Parathyroid adenoma (tissue), 2 donors: Measurements from ENCODE around the gene SAYSD1.

Source experiments
- H2AFZ ChIP-seq: fragments of 300-600 bp; sonication (generic); one replicate; pipeline ENCODE4 v1.7.0; 2017; ENCODE audit warnings: antibody characterized with exemption, mild to moderate bottlenecking
- H3K27ac ChIP-seq: fragments of 300-600 bp; sonication (generic); one replicate; pipeline ENCODE4 v1.7.0; 2017
- H3K27me3 ChIP-seq: fragments of 300-600 bp; sonication (generic); one replicate; pipeline ENCODE4 v1.7.0; 2017; ENCODE audit warnings: low read length; ENCODE audit not compliant: control insufficient read depth, insufficient read depth
- H3K36me3 ChIP-seq: fragments of 300-600 bp; sonication (generic); one replicate; pipeline ENCODE4 v1.7.0; 2017; ENCODE audit warnings: low read length; ENCODE audit not compliant: control insufficient read depth, insufficient read depth
- H3K4me1 ChIP-seq: fragments of 300-600 bp; sonication (generic); one replicate; pipeline ENCODE4 v1.7.0; 2017; ENCODE audit warnings: control low read depth
- H3K4me2 ChIP-seq: fragments of 300-600 bp; sonication (generic); one replicate; pipeline ENCODE4 v1.7.0; 2017; ENCODE audit warnings: low read length
- H3K4me3 ChIP-seq: fragments of 300-600 bp; sonication (generic); one replicate; pipeline ENCODE4 v1.7.0; 2017; ENCODE audit warnings: low read depth, low read length
- H3K79me2 ChIP-seq: fragments of 300-600 bp; sonication (generic); one replicate; pipeline ENCODE4 v1.7.0; 2017; ENCODE audit warnings: control low read depth
- H3K9ac ChIP-seq: fragments of 300-600 bp; sonication (generic); one replicate; pipeline ENCODE4 v1.7.0; 2017; ENCODE audit warnings: mild to moderate bottlenecking
- H3K9me3 ChIP-seq: fragments of 300-600 bp; sonication (generic); one replicate; pipeline ENCODE4 v1.7.0; 2017; ENCODE audit warnings: low read length; ENCODE audit not compliant: control insufficient read depth
- TF ChIP-seq, protein P1 (sequence below): fragments of 300-600 bp; sonication (generic); IDR thresholded peaks from one replicate; pipeline ENCODE4 v1.7.0; 2017; ENCODE audit warnings: antibody characterized with exemption, mild to moderate bottlenecking
- donor health status: primary hyperparathyroidism.

Gene SAYSD1

DNA sequence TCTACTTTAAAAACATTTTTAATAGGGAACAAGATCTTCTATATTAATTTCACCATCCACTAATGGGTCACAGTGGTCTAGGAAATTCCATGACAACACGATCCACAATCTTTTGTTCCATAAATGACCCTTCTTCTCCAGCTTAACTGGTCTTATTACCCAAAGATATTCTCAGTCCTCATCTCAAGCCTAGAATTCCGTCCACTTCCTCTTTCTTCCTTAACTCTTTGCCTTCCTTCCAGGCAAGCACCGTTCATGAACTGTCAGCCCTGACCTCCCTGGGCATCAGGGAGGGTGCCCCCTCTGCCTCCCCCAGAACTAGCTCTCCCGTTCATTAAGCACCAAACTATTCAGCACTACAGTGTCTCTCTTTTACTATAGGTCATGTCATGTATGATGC, 8.0 kb downstream of the SAYSD1 start:
- Histone ChIP-seq H3K4me1 (peaks cover 5% of the 10 kb centered on the region), H3K4me3 (no peak overlapping the region), H3K4me2 (no peak overlapping the region), H3K27me3 (no peaks in the 10 kb centered on the region), H3K79me2 (peaks cover 6% of the 10 kb centered on the region), H3K27ac (no peak overlapping the region), H3K9me3 (no peaks in the 10 kb centered on the region), H3K36me3 (no peaks in the 10 kb centered on the region), H2AFZ (no peak overlapping the region), H3K9ac (no peak overlapping the region)
- TF ChIP-seq, protein P1, sequence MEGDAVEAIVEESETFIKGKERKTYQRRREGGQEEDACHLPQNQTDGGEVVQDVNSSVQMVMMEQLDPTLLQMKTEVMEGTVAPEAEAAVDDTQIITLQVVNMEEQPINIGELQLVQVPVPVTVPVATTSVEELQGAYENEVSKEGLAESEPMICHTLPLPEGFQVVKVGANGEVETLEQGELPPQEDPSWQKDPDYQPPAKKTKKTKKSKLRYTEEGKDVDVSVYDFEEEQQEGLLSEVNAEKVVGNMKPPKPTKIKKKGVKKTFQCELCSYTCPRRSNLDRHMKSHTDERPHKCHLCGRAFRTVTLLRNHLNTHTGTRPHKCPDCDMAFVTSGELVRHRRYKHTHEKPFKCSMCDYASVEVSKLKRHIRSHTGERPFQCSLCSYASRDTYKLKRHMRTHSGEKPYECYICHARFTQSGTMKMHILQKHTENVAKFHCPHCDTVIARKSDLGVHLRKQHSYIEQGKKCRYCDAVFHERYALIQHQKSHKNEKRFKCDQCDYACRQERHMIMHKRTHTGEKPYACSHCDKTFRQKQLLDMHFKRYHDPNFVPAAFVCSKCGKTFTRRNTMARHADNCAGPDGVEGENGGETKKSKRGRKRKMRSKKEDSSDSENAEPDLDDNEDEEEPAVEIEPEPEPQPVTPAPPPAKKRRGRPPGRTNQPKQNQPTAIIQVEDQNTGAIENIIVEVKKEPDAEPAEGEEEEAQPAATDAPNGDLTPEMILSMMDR, result no peak

GRCh38 chr6:39104528-39104927, 10.5 kb downstream of the SAYSD1 start:
- no peak overlapping the region for H2AFZ ChIP-seq
- H3K4me1 ChIP-seq, result peaks cover 5% of the 10 kb centered on the region
- peaks cover under 1% of the 10 kb centered on the region for H3K79me2 ChIP-seq
- no peak overlapping the region for H3K27ac ChIP-seq
- no peak overlapping the region for H3K9ac ChIP-seq
- H3K9me3 ChIP-seq, result no peaks in the 10 kb centered on the region
- H3K36me3 ChIP-seq, result no peaks in the 10 kb centered on the region
- TF ChIP-seq, protein P1, result no peak
- H3K4me2 ChIP-seq, result no peak overlapping the region
- H3K4me3 ChIP-seq, result no peak overlapping the region
- no peaks in the 10 kb centered on the region for H3K27me3 ChIP-seq

DNA sequence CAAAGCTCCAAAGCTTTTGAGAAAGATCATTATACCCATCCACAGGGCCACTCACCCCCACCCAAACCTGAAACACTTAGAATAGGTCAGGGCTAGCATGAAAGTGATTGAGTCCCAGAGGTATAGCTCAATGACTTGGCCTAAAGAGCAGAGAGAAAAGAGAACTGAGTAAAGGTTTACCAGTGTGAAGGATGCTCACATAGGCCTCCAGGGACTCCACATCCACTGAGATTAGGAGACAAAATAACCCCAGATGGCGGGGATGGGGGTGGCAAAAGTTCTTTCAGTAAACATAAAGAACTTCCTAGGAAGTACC, 12.2 kb downstream of the SAYSD1 start:
- H3K4me3 ChIP-seq, result no peak overlapping the region
- no peaks in the 10 kb centered on the region for H3K27me3 ChIP-seq
- no peaks in the 10 kb centered on the region for H3K36me3 ChIP-seq
- no peaks in the 10 kb centered on the region for H3K79me2 ChIP-seq
- no peak overlapping the region for H3K9ac ChIP-seq
- H3K9me3 ChIP-seq, result no peaks in the 10 kb centered on the region
- TF ChIP-seq, protein P1, result no peak
- peaks cover 5% of the 10 kb centered on the region for H3K4me1 ChIP-seq
- H3K4me2 ChIP-seq, result no peak overlapping the region
- no peak overlapping the region for H2AFZ ChIP-seq
- no peak overlapping the region for H3K27ac ChIP-seq

DNA sequence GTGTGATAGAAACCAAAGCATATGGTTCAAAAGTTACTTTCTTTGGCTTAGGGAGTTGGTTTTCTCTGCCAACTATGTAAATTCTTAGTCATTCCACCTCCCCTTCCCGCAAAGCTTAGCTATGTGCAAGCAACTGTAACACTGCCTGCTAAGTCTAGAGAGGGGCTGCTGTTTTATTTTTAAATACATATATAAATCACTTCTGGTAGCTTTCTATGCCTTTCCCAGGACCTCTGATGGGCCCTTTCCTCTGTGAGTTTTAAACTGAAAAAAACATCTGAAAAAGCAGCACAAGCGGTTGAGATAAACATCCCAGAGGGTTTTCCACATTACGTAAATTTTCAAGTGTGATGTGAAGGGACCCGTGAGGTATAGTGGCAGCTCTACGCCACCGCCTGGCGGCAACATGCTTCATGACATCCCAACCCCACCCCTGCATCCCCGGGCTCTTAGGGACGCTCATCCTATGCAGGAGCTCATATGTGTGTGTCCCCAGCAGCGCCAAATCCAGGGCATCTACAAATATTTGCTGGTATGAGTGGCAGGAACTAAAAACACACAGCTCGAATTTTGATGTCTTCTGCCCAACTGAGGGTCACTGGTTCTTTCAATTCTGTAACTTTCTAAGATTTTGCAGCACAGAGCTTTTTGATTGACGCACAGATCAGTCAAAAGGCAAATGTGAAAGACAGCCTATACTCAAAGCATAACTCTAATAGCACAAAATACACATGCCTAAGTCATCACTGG, 12.7 kb downstream of the SAYSD1 start:
- TF ChIP-seq, protein P1, result no peak
- Histone ChIP-seq H3K9ac (no peak overlapping the region), H3K9me3 (no peaks in the 10 kb centered on the region), H3K79me2 (no peaks in the 10 kb centered on the region), H3K36me3 (no peaks in the 10 kb centered on the region), H3K4me3 (no peak overlapping the region), H3K27ac (no peak overlapping the region), H3K27me3 (no peaks in the 10 kb centered on the region), H3K4me2 (no peak overlapping the region), H3K4me1 (no peaks in the 10 kb centered on the region), H2AFZ (no peak overlapping the region)

GRCh38 chr6:39100358-39100757, 14.6 kb downstream of the SAYSD1 start:
- no peaks in the 10 kb centered on the region for H3K27me3 ChIP-seq
- no peak overlapping the region for H3K27ac ChIP-seq
- H2AFZ ChIP-seq, result no peak overlapping the region
- no peak overlapping the region for H3K4me3 ChIP-seq
- H3K9ac ChIP-seq, result no peak overlapping the region
- no peak overlapping the region for H3K4me2 ChIP-seq
- H3K36me3 ChIP-seq, result no peaks in the 10 kb centered on the region
- no peaks in the 10 kb centered on the region for H3K79me2 ChIP-seq
- TF ChIP-seq, protein P1, result no peak
- H3K9me3 ChIP-seq, result no peaks in the 10 kb centered on the region
- no peaks in the 10 kb centered on the region for H3K4me1 ChIP-seq
